HG03039 (cell line): ENCODE results near the gene PHF12.

Source experiments
- ATAC-seq: cut with Tn5 transposase; IDR thresholded peaks from one replicate; pipeline ENCODE4 v1.9.1; 2021; ENCODE audit warnings: mild to moderate bottlenecking, moderate library complexity; ENCODE audit not compliant: unreplicated experiment

PHF12 gene

DNA sequence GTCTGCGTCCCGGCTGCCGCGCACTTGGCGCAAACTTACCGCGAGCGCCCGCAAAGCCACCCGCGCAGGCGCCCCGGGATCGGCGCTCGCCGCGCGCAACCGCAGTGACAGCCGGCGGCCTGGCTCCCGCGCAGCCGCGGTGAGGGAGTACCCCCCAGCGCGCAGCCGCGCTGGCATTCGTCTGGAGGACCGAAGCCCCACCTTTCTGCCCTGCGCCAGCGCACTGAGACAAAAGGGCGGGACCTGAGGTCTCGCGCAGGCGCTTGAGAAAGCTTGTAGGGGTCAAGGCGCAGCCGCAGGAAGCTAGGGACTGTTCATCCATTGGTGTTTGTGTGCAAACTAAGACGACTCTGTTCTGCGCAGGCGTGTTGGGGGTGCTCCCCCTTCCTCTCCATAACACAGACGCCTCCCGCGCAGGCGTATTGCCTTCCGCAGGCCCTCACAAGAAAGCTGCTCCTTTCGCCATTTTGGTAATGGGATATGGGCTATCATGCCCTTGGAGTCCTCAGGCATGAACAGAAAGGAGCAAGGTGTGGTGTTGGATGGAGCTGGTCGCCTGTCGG, at the start of gene PHF12:
TSS of gene PHF12 (minus strand) at position 91 of the 563 bp plus-strand sequence. CDS start 558 bp downstream, outside the sequence.
- ATAC-seq = peak; percentile 52

DNA sequence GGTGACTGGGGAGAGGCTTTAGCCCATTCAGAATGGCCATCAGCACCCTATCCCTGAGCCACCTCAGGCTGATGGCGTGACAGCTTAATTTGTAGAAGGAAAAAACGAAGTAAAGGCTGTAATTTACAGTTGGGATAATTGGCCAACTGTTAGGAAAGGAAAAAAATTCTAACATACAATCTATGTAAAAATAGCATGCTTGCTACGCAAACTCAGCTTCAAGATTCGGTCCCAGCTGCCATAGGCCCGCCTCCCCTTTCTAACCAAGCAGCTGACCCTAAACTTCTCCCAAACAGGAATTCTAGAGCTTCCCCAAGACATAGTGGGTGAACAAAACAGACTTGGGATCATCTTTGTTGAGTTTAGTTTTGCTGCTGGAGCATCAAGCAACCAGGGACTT, 49.7 kb upstream of the PHF12 start:
- no peak for ATAC-seq

DNA sequence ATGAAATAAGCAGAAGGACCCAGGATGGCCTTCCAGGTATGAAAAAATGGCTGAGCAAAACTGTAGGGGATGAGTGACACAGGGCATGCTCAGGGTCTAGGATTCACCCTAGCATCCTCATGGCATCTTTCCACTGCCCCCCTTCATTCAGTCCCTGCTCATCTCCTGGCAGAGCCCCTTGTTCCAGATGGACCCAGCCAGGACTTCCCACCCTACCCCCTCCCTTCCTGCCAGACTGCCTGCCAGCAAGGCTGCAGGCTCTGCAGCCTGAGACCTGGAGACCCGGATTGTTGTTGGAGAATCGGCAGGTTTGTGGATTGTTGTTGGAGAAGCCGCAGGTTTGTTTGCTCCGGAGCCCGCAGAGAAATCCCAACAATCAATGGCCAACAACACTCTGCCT, 47.9 kb upstream of the PHF12 start:
- ATAC-seq = no peak

DNA sequence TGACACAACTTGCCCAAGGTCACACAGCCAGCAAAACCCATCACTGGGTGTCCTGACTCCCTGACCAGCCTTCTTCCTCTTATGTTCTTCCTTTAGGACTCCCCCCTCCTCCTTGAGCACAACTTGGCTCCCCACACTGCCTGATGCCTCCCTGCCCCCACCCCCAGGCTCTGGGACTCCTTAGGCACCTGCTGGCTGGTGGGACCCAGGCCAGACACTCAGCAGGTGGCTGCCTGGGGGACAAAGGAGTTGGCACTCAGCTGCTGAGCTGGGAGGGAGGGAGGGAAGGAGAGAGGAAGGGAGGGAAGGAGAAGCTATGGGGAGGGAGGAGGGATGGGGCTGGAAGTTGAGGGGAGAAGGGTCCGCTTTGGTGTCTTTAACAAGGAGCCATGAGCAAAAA, 46.5 kb upstream of the PHF12 start:
- ATAC-seq = no peak

DNA sequence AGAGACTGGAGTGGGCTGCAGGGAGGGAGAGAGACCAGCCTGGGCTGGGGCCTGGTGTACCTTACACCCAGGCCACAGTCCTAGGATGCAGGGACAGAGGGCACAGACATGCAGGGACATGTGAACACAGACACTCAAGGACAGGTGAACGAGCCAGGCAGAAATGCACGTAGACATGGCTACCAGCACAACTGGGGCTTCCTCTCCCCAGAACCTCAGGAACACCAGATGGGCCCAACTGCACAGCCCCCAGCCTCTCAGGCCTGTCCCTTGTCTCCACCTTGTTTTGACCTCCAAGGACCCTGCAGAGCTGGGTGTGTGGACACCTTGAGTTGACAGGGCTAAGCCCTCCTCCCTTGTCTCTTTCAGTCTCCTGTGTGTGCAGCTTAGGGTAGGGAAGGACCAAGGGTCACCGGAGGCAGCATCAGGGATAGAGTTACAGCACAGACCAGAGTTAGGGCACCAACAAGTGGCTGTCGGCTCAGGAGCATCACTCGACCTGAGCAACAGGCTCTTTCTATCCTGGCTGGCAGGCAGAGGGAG, 45.3 kb upstream of the PHF12 start:
- no peak for ATAC-seq

DNA sequence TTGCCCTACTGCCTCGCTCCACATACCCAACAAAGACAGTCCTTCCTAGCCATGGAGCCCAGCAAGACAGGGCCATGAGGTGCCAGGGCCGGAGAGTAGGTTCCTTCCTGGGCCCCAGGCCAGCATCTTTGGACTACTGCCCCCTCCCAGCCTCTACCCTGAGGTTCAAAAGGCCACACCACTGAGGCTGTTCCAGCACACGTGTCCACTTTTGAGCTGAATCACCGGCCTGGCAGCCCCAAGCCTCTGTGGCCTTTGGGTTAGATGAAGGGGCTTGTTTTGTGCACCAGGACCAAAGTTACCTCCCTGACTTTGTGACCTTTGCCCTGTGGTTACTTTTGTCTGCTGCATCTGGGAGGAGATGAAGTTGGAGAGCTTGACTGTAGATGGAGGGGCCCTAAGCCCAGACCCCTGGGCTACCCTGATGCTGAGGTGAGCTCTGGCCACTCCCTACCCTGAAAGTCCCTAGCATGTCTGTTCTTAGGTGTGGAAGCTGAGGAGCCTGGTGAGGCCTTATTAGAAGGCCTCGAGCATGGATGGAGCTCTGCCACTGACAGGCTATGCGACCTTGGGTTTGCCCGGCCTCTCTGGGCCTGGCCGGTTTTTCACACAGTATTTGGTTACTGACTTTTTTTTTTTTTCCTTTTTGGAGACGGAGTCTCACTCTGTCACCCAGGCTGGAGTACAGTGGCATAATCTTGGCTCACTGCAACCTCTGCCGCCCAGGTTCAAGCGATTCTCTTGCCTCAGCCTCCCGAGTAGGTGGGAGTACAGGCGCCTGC, 42.5 kb upstream of the PHF12 start:
- no peak for ATAC-seq

DNA sequence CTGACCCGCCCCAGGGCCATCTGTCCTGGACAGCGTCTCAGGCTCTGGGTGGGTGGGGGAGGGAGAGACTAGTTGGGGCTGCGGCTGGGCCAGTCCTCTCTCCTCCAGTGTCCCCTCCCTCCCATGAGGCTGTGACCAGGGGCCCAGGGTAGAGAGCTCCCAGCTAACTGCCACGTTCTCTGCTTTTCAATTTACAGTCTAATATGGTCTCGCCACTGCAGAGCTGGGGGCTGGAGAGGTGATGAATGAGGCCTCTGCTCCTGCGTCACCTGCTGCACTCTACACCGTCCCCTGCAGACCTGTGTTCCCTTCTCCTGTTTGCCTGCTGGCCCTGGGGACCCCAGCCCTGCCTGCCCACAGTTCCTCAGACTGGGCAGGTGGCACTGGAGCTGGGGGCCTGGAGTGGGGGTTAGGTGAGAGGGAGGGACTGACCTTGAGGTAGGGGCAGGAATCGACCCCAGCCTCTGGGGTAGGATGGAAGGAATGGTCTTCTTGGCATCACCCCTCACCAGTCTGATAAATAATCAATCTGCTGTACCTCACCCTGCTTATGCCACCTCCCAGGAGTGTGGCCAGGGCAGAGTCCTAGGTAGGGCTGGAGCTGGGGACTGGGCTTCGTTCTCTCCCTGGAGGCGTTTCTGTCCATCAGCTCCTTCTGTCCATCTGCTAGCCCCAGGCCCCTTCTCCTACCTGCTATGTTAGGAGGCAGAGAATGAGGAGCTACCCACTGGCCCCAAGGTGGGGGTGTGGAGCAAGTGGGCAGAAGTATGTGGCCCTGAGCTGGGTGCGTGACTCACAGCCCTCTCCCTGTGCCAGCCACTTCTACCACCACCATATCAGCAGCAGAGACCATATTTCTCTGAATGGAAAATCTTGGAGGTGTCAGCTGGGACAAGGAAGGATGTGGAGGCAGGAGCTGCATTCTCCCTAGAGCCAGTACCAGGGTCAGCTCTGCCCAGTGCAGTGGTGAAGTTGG, 41.6 kb upstream of the PHF12 start:
- ATAC-seq = no peak

DNA sequence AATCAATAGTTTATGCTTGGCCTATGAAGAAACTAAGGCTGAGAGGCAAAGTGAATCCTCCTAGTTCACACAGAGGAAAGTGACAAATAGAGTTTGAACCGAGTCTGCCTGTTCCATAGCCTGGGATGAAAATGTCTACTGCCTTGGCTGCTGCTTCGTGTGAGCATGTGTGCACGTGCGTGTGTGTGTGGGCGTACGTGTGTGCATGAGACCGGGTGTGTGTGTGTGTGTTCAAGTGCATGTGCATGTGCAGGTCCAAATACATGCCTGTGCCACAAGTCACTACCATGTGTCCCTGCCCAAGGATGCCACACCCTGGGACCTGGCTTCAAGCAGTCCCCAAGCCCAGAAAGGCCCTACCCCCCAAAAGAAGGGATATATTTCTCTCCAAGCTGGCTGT, 40.9 kb upstream of the PHF12 start:
- no peak for ATAC-seq

DNA sequence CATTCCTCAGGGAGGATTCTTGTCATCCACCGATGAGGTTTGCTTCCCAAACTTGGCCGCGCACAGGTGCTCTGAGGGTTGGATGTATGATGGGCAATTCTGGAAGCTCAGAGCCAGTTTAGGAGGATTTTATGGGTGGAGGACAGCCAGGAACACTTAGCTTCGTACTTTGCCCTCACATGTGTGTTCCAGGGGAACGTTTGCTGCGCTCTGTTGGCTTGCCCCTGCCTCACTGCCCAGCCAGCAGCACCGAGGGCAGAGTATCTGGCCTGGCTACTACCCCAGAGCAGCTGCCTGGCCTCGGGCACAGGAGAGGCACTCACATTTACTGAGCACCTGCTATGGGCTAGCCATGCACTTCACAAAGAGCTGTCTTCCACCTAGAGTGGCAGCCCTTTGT, 40.5 kb upstream of the PHF12 start:
- ATAC-seq = no peak

DNA sequence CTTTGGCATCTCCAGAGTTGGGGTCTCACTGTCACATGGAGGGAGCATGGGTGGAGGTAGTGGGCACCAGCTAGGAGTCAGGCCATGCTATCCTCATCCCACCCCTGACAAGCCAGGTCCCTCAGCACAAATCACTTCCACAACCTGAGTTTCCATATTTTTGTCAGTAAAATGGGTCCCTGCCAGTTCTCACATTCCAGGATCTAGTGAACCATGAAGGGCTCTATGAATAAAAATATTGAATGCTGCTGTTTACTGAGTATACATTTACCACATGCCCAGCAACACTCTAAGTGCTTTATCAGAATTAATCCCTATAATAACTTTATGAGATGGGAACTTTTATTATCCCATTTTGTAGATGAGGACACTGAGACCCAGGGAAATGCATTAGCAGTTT, 37.7 kb upstream of the PHF12 start:
- no peak for ATAC-seq

DNA sequence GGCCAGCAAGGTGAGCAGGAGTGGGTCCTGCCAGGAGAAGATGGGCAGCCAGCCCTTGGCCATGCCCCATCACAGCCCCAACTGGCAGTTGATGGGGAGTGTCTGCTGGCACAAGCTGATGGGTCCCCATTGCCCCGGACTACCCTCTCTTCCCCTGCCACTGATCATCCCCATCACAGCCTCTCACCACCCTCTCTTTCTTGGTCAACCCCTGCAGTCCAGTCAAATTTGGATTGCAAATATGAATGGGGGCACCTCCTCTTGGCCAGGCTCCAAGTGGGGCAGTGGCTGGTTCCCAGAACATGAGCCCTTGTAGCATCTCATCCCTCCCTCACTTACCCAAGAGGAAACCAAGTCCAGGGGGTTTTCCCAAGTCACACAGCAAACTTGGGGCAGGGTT, 37.2 kb upstream of the PHF12 start:
- no peak for ATAC-seq

DNA sequence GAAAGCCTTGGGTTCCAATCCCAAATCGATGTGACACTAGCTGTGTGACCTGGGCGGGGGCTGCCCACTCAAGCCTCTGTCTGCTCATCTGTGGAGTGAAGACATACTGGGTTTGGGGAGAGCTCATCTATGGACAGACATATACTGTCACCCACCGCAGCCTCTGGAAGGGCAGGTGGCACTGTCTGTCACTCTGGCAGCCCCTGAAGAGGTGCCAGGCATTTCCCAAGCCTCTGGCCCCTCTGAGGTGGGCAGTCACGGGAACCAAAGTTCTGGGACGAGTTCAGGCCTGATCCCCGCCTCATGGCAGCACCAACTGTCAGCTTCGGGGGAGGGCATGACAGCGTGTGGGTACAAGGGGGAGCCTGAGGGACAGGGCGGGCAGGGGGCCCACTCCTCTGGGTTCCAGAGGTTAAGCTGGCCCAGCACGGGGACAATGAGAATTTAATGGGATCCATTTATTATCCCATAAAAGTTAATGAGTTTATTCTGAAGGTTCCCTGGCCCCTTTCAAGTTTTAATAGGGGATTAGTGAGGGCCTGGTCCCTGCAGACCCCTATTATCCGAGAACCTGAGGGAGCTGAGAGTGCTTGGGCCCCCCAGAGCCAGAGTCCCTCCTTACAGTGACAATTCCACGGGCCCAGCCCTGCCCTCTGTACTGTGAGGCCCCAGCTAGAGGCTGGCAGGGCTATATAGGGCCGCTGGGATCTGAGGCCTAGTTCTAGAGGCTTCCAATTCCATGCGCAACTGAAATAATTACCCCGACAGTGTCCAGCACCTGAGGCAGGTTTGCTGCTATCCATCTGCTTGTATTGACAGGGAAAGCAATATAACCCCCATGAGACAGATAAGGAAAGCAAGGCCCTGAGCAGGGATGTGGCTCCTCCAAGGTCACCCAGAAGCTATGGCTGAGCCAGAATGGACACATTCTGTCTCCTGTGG, 35.7 kb upstream of the PHF12 start:
- no peak for ATAC-seq

DNA sequence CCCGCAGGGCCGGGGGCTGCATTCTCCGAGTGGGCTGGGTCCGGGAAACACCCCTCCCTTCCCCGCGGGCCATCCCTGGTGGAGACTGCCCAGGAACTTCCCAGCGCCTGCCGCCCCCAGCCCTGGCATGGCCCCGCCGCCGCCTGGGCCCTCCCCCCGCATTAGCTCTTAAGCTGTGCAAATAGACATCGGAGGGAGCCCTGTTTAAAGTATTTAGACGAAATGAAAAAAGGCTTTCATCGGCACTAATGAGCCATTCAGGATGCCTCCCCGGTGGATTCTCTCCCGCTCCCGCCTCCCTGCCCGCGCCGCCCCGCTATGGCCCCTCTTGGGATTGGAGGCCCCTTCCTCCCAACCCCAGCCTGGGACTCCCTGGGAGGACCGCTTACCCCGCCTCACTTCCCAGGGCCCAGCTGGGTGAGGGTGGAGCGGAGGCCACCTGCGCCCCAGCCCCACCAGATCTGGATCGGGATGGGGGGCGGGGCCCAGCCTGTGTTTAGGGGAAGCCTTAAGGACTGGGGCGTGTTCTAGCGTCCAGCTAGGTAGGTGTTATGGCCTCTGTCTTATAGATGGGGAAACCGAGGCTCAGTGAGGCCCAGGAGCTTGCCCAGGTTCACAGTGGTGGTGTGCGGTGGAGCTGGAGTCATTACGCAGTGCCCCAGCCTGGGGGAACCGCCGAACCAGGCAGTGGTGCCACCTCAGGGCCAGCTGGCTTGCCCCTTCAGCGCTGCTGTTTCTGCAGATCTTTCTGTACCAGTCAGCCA, 34.8 kb upstream of the PHF12 start:
- ATAC-seq = no peak

DNA sequence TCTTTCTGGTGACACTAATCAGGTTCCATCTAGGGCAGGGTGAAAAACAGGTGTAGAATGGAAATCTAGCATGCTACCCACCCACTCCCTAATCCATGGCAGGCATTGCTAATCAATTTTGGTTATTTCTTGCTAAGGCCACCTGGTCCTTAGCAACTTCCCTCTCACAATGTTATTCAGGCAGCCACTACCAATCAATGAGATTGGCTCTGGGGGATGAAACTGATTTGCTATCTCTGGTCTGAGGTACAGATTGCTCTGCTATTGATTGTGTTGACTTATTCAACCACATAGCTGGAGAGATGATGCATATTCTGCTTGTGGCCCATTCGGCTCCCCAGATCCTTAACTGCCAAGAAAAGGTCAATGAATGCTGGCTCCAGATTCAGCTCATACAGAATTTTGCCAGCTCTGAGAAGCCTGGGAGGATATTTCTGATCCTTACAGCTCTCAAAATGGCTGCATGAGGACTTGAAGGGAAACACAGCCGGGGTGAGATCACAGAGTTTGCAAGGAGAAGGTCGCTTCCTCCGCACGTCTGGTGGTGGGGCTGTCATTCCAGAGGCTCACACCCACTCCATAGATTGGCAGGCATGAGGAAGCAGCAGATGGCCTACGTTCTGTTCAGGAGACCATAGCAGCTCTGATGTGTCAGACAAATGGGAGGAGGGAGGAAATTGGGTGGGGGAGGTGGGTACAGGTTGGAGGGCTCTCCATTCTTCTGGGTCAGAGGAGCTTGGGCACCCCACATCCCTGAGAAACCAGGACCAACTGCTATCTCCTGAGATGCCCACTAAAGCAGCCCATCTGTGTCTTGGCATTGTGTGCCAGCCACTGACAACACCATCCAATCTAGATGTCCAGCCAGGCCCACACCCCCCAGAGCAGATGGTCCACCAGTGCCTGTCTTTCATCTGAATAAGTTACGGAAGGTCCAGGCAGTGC, 32.2 kb upstream of the PHF12 start:
- no peak for ATAC-seq

DNA sequence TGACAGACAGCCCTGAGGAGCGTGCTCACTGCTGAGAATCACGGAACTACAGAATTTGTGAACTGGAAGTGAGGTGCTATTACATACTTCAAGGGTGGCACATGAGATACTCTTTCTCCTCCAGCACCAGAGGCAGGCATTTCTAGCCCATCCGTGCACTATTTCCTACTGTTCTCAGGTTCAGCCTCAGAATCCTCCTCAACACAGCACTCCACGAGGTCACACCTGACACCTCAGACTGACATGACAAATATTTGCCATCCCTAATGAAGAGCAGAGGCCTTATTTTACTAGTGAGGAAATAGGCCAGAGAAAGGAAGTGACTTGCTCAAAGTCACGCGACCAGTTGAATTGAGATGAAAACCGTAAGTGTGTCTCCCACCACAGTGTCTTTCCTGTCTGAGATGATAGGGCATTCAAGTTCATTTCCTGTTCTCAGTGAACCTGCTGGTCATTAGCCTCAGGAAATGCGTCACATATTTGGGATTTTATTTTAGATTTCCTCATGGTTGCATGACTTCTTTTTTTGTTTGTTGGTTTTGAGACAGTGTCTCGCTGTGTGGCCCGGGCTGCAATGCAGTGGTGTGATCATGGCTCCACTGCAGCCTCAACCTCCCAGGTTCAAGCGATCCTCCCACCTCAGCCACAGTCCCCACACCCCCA, 30.9 kb upstream of the PHF12 start:
- ATAC-seq = no peak

DNA sequence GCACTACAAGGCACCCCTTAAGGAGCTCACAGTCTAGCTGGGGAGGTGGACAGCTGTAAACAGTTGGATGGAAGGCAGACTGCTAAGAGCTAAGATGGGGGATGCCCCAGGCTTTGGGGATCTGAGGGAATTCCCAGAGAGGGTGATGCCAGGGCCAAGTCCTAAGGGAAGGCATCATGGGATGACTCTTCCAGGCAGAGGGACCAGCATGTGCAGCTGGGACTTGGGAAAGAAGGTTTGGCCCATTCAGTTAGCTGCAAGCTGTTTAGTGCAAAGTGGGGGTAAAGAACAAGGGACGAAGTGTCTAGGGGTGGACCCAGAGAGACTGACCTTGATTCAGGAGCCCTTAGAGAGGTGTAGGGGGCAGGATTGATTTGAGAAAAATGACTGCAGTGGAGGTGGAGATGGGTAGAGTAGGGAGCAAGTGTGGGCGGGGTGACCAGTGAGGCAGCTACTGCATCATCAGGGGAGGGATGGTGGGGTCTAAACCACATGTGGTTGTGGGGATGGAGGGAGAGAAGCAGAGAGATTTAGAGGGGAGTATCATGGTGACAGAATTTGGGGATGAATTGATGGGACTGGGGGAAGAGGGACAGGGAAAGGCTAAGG, 27.1 kb upstream of the PHF12 start:
- no peak for ATAC-seq

DNA sequence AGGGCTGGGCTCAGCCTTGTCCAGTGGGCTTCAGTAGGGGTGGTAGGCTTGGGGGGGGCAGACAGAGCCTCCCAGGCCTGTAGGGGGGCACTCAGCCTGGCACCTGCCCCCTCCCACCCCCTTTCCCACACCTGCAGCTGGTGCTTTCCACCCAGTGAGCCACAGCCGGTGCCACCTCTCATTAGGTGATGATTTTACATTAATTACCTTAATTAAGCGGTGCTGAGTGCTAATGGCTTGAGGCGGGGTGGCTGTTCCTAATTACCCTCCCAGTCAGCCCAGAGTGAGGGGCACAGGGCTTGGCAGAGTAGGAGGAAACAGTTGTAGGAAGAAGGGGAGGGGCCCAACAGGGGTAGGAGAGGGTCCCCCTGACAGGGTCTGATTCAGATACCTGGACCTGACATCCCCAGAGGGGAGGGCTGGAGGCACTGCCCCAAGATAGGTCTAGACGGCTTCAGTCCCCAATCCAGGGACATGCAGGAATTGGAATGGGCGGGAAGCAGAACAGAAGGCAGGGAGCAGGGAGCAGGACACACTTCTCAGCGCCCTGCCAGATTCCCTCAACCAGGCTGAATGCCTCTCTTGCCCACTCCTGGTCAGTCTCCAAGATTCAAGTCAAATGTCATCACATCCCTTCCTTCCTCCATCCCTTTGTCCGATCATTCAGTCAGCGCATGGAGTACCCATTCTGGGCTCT, 26.5 kb upstream of the PHF12 start:
- ATAC-seq = no peak
